ENCODE measurements around the gene OR10V1.
"Not testable (repeated sequence)": the region's sequence is repeated elsewhere in the genome, so short reads cannot be mapped to it uniquely, and the experiment has no call there.

Gene OR10V1

GRCh38 chr11:59681260-59681725, 32.4 kb downstream of the OR10V1 start:
- not testable (repeated sequence) for H3K79me2 ChIP-seq (ENCODE audit: control insufficient read depth, insufficient read depth, low read length, unreplicated experiment); H3K4me1 ChIP-seq (ENCODE audit: control insufficient read depth, insufficient read depth, low read length, unreplicated experiment); H3K27ac ChIP-seq (ENCODE audit: low read depth, low read length); H2AFZ ChIP-seq (ENCODE audit: low read length, unreplicated experiment); H3K36me3 ChIP-seq (ENCODE audit: insufficient read depth, low read length); H3K4me3 ChIP-seq (ENCODE audit: low read depth, low read length)
- peaks cover 22% of the 10 kb centered on the region for H3K27me3 ChIP-seq (ENCODE audit: insufficient read depth, low read length)

GRCh38 chr11:59680287-59681154, 33.1 kb downstream of the OR10V1 start:
- Histone ChIP-seq H3K27me3 (ENCODE audit: insufficient read depth, low read length) (peaks cover 14% of the 10 kb centered on the region; the same call in 1 of the 2 replicates), H3K4me1 (ENCODE audit: control insufficient read depth, insufficient read depth, low read length, unreplicated experiment) (no peaks in the 10 kb centered on the region), H3K36me3 (ENCODE audit: insufficient read depth, low read length) (no peaks in the 10 kb centered on the region), H3K79me2 (ENCODE audit: control insufficient read depth, insufficient read depth, low read length, unreplicated experiment) (no peaks in the 10 kb centered on the region), H2AFZ (ENCODE audit: low read length, unreplicated experiment) (no peak overlapping the region), H3K4me3 (ENCODE audit: low read depth, low read length) (no peak overlapping the region), H3K27ac (ENCODE audit: low read depth, low read length) (no peak overlapping the region)

- Histone ChIP-seq H2AFZ (ENCODE audit: low read length, unreplicated experiment) (no peak overlapping the region), H3K27me3 (ENCODE audit: insufficient read depth, low read length) (peaks cover 3% of the 10 kb centered on the region; the same call in 1 of the 2 replicates), H3K36me3 (ENCODE audit: insufficient read depth, low read length) (no peaks in the 10 kb centered on the region), H3K79me2 (ENCODE audit: control insufficient read depth, insufficient read depth, low read length, unreplicated experiment) (no peaks in the 10 kb centered on the region), H3K27ac (ENCODE audit: low read depth, low read length) (no peak overlapping the region), H3K4me3 (ENCODE audit: low read depth, low read length) (no peak overlapping the region), H3K4me1 (ENCODE audit: control insufficient read depth, insufficient read depth, low read length, unreplicated experiment) (no peaks in the 10 kb centered on the region)
These were observed 34.3 kb downstream of the OR10V1 start for GRCh38 chr11:59679347-59679746.

- no peak overlapping the region for H3K4me3 ChIP-seq (ENCODE audit: low read depth, low read length)
- H3K4me1 ChIP-seq (ENCODE audit: control insufficient read depth, insufficient read depth, low read length, unreplicated experiment), result no peaks in the 10 kb centered on the region
- no peaks in the 10 kb centered on the region for H3K79me2 ChIP-seq (ENCODE audit: control insufficient read depth, insufficient read depth, low read length, unreplicated experiment)
- no peaks in the 10 kb centered on the region for H3K36me3 ChIP-seq (ENCODE audit: insufficient read depth, low read length)
- no peaks in the 10 kb centered on the region for H3K27me3 ChIP-seq (ENCODE audit: insufficient read depth, low read length)
- no peak overlapping the region for H2AFZ ChIP-seq (ENCODE audit: low read length, unreplicated experiment)
- no peak overlapping the region for H3K27ac ChIP-seq (ENCODE audit: low read depth, low read length)
These were observed 34.9 kb downstream of the OR10V1 start for GRCh38 chr11:59678813-59679165.

GRCh38 chr11:59678118-59678812, 35.4 kb downstream of the OR10V1 start:
- no peaks in the 10 kb centered on the region for H3K79me2 ChIP-seq (ENCODE audit: control insufficient read depth, insufficient read depth, low read length, unreplicated experiment)

GRCh38 chr11:59676205-59676604, 37.4 kb downstream of the OR10V1 start:
- Histone ChIP-seq H3K79me2 (ENCODE audit: control insufficient read depth, insufficient read depth, low read length, unreplicated experiment) (no peaks in the 10 kb centered on the region), H3K27me3 (ENCODE audit: insufficient read depth, low read length) (no peaks in the 10 kb centered on the region), H2AFZ (ENCODE audit: low read length, unreplicated experiment) (no peak overlapping the region), H3K27ac (ENCODE audit: low read depth, low read length) (no peak overlapping the region), H3K36me3 (ENCODE audit: insufficient read depth, low read length) (no peaks in the 10 kb centered on the region), H3K4me3 (ENCODE audit: low read depth, low read length) (no peak overlapping the region), H3K4me1 (ENCODE audit: control insufficient read depth, insufficient read depth, low read length, unreplicated experiment) (no peaks in the 10 kb centered on the region)

More at GRCh38 chr11:59678118-59678812, 35.4 kb downstream of the OR10V1 start:
- H3K4me1 ChIP-seq (ENCODE audit: control insufficient read depth, insufficient read depth, low read length, unreplicated experiment), result no peaks in the 10 kb centered on the region
- no peak overlapping the region for H3K4me3 ChIP-seq (ENCODE audit: low read depth, low read length)
- H3K27ac ChIP-seq (ENCODE audit: low read depth, low read length), result no peak overlapping the region
- no peaks in the 10 kb centered on the region for H3K27me3 ChIP-seq (ENCODE audit: insufficient read depth, low read length)
- H3K36me3 ChIP-seq (ENCODE audit: insufficient read depth, low read length), result no peaks in the 10 kb centered on the region
- H2AFZ ChIP-seq (ENCODE audit: low read length, unreplicated experiment), result no peak overlapping the region

GRCh38 chr11:59674291-59674690, 39.4 kb downstream of the OR10V1 start:
- Histone ChIP-seq H2AFZ (ENCODE audit: low read length, unreplicated experiment) (no peak overlapping the region), H3K36me3 (ENCODE audit: insufficient read depth, low read length) (no peaks in the 10 kb centered on the region), H3K4me3 (ENCODE audit: low read depth, low read length) (no peak overlapping the region), H3K4me1 (ENCODE audit: control insufficient read depth, insufficient read depth, low read length, unreplicated experiment) (peaks cover 5% of the 10 kb centered on the region), H3K79me2 (ENCODE audit: control insufficient read depth, insufficient read depth, low read length, unreplicated experiment) (peaks cover 6% of the 10 kb centered on the region), H3K27me3 (ENCODE audit: insufficient read depth, low read length) (no peaks in the 10 kb centered on the region), H3K27ac (ENCODE audit: low read depth, low read length) (no peak overlapping the region)

- Histone ChIP-seq H2AFZ (ENCODE audit: low read length, unreplicated experiment) (no peak overlapping the region), H3K27me3 (ENCODE audit: insufficient read depth, low read length) (no peaks in the 10 kb centered on the region), H3K4me3 (ENCODE audit: low read depth, low read length) (no peak overlapping the region), H3K36me3 (ENCODE audit: insufficient read depth, low read length) (no peaks in the 10 kb centered on the region), H3K4me1 (ENCODE audit: control insufficient read depth, insufficient read depth, low read length, unreplicated experiment) (peaks cover 5% of the 10 kb centered on the region), H3K79me2 (ENCODE audit: control insufficient read depth, insufficient read depth, low read length, unreplicated experiment) (peaks cover 9% of the 10 kb centered on the region), H3K27ac (ENCODE audit: low read depth, low read length) (no peak overlapping the region)
These were observed 40.4 kb downstream of the OR10V1 start for GRCh38 chr11:59673291-59673690.

GRCh38 chr11:59671471-59671870, 42.2 kb downstream of the OR10V1 start:
- no peak overlapping the region for H3K4me3 ChIP-seq (ENCODE audit: low read depth, low read length)
- peaks cover 10% of the 10 kb centered on the region for H3K4me1 ChIP-seq (ENCODE audit: control insufficient read depth, insufficient read depth, low read length, unreplicated experiment)
- no peak overlapping the region for H2AFZ ChIP-seq (ENCODE audit: low read length, unreplicated experiment)

GRCh38 chr11:59669611-59670009, 44.0 kb downstream of the OR10V1 start:
- Histone ChIP-seq H3K27me3 (ENCODE audit: insufficient read depth, low read length) (no peaks in the 10 kb centered on the region), H3K27ac (ENCODE audit: low read depth, low read length) (peak overlapping the region; percentile 90), H2AFZ (ENCODE audit: low read length, unreplicated experiment) (peak overlapping the region; percentile 41), H3K4me1 (ENCODE audit: control insufficient read depth, insufficient read depth, low read length, unreplicated experiment) (peaks cover 11% of the 10 kb centered on the region), H3K4me3 (ENCODE audit: low read depth, low read length) (peak overlapping the region; percentile 85), H3K36me3 (ENCODE audit: insufficient read depth, low read length) (peaks cover 12% of the 10 kb centered on the region), H3K79me2 (ENCODE audit: control insufficient read depth, insufficient read depth, low read length, unreplicated experiment) (peaks cover 44% of the 10 kb centered on the region)

More at GRCh38 chr11:59671471-59671870, 42.2 kb downstream of the OR10V1 start:
- H3K36me3 ChIP-seq (ENCODE audit: insufficient read depth, low read length), result peaks cover 4% of the 10 kb centered on the region; the same call in 1 of the 2 replicates
- no peak overlapping the region for H3K27ac ChIP-seq (ENCODE audit: low read depth, low read length)
- peaks cover 27% of the 10 kb centered on the region for H3K79me2 ChIP-seq (ENCODE audit: control insufficient read depth, insufficient read depth, low read length, unreplicated experiment)
- no peaks in the 10 kb centered on the region for H3K27me3 ChIP-seq (ENCODE audit: insufficient read depth, low read length)
